ENCODE data around the gene OVCH2.

DNA sequence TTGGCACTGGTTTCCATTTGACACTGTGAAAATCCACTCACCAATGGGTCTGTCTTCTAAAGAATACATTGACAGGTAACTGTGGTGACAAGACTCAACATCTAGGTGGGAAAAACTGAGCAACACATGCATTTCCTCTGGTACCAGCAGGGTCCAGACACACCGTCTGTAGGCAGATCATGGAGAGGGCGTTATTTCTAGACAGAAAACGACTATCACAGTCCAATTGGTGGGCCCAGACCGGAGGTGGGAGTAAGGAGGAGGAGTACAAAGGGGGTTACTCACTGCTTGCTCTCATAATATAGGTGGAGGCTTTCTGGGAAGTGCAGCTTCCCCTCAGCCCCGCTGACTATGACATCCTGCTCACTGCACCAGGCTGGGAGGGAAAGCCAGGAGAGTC lies 9.9 kb downstream of the OVCH2 start:
- TF ChIP-seq EZH2phosphoT487 (IDR thresholded peaks at IDR 0.05; ENCODE audit: insufficient read depth, low read depth) (no peak), EZH2 (IDR thresholded peaks at IDR 0.05; ENCODE audit: insufficient read depth, poor library complexity, severe bottlenecking) (no peak)

All from GM23248 (cell line).